Sigmoid colon (tissue), 4 donors: ENCODE measurements around the gene SCAF11.

ENCODE experiments used
- EP300 ChIP-seq, 4 donors: sonication (generic); formaldehyde crosslinking; IDR thresholded peaks; one replicate each; pipeline ENCODE4 v1.6.1; 2017; ENCODE audit warnings: antibody characterized with exemption in 4 of 4
- POLR2AphosphoS5 ChIP-seq, 4 donors: sonication (generic); formaldehyde crosslinking; IDR thresholded peaks; one replicate each; pipeline ENCODE4 v1.6.1; 2017; ENCODE audit warnings: antibody characterized with exemption in 4 of 4
- TF ChIP-seq, protein P1 (sequence below), 4 experiments: fragments of 450-650 bp in 3 of 4; fragments of 200-600 bp in 1 of 4; IDR thresholded peaks; one replicate each; pipeline ENCODE4 v1.5.1; 2016 to 2019; ENCODE audit warnings: antibody characterized with exemption in 4 of 4, mild to moderate bottlenecking in 3 of 4, moderate library complexity in 2 of 4

DNA sequence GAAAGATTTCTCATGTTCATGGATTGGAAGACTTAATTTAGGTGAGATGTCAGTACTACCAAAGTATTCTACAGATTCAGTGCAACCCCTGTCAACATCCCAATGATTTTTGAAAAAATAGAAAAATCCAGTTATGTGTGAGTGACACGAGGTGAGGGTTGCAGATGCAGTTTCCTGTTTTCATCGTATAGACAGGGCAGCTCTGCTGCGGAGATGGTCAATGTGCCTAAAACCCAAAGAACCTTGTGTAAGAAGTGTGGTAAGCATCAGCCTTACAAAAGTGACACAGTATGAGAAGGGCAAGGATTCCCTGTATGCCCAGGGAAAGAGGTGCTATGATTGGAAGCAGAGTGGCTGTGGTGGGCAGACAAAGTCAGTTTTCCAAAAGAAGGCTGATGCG lies 94.4 kb downstream of the SCAF11 start:
- TF ChIP-seq, protein P1, sequence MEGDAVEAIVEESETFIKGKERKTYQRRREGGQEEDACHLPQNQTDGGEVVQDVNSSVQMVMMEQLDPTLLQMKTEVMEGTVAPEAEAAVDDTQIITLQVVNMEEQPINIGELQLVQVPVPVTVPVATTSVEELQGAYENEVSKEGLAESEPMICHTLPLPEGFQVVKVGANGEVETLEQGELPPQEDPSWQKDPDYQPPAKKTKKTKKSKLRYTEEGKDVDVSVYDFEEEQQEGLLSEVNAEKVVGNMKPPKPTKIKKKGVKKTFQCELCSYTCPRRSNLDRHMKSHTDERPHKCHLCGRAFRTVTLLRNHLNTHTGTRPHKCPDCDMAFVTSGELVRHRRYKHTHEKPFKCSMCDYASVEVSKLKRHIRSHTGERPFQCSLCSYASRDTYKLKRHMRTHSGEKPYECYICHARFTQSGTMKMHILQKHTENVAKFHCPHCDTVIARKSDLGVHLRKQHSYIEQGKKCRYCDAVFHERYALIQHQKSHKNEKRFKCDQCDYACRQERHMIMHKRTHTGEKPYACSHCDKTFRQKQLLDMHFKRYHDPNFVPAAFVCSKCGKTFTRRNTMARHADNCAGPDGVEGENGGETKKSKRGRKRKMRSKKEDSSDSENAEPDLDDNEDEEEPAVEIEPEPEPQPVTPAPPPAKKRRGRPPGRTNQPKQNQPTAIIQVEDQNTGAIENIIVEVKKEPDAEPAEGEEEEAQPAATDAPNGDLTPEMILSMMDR (IDR thresholded peaks at IDR 0.05), result no peak
- TF ChIP-seq EP300 (IDR thresholded peaks at IDR 0.05) (no peak), POLR2AphosphoS5 (IDR thresholded peaks at IDR 0.05) (no peak)
